ENCODE data around the gene GMDS. TPM values are rescaled to one million over a fixed set of nuclear protein-coding genes. Genes with fewer than 3 reads are reported as not detected.

GMDS gene
- total and polyA plus RNA-seq, 2 of the 4 experiments (the other 2 are of a cell fraction) = 7.3 to 21.9 TPM

- TF ChIP-seq CHD1 (IDR thresholded peaks at IDR 0.05; ENCODE audit: low read depth, low read length) (no peak), BHLHE40 (IDR thresholded peaks at IDR 0.05; ENCODE audit: low read depth, low read length) (no peak)
Observed at GRCh38 chr6:2235777-2236495, 9.5 kb downstream of the GMDS start (continued).

DNA sequence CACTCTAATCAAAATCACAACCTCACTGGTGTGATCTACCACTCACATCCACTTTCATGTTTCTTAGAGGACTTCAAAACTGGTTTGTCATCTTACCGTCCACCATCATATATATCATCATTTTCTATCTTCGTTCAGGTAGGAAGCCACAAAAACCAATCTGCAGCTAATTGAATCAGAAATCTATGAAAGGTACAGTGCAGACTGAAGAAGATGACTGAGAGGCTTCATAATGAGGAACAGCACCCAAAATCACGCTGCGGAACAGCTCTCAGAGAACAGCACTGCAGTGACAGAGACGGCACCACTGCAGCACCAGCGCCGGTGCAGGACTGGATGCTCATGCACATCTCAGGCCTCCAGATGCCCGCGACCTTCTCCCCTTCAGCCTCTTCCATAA lies 13.0 kb downstream of the GMDS start:
- peaks cover 26 to 37% of the 10 kb centered on the region in 2 experiments for H3K79me1 ChIP-seq (ENCODE audit: low read depth in 1 of 2, low read length in 2 of 2)
- H3K36me3 ChIP-seq (ENCODE audit: control insufficient read depth, insufficient read depth, low read length) = no peaks in the 10 kb centered on the region
- no peak overlapping the region for H3K14ac ChIP-seq (replicated peaks; ENCODE audit: low read depth, low read length)
- peak overlapping the region; percentile 5 for H2AK9ac ChIP-seq (replicated peaks; ENCODE audit: low read depth, low read length, poor library complexity)
- H3K27me3 ChIP-seq (ENCODE audit: control insufficient read depth, insufficient read depth, low read length) = no peaks in the 10 kb centered on the region
- ChIA-PET POLR2A (ENCODE audit: unreplicated experiment) (no interaction called here), CTCF (no interaction called here)
- peak overlapping the region; percentile 63; the same call in 1 of the 2 replicates for H4K5ac ChIP-seq (ENCODE audit: low read depth, low read length)
- H3K9me3 ChIP-seq (ENCODE audit: control insufficient read depth, insufficient read depth, low read length) = no peaks in the 10 kb centered on the region
- H3K27ac ChIP-seq (ENCODE audit: insufficient read depth, low read length) = 0 out of 2 replicates have a peak overlapping the region, but pooled peaks have one; percentile 16
- peak overlapping the region; percentile 21; the same call in 1 of the 2 replicates for H2AK5ac ChIP-seq (ENCODE audit: low read depth, low read length)
- H2BK120ac ChIP-seq (ENCODE audit: low read depth, low read length) = peak overlapping the region; percentile 27
- WGBS, 2 experiments (ENCODE audit: extremely low coverage in 2 of 2, insufficient read length in 1 of 2) = 93% methylated on average over 3 of the region's 9 CpGs; no CpG with 5 or more reads in 1 of the 2 experiments
- H3K4ac ChIP-seq (ENCODE audit: low read depth, low read length) = peak overlapping the region; percentile 51; the same call in 1 of the 2 replicates
- no peak overlapping the region for H2AFZ ChIP-seq (replicated peaks; ENCODE audit: low read length, poor library complexity)
- no peak overlapping the region for H4K91ac ChIP-seq (ENCODE audit: insufficient read depth, low read depth, low read length)
- intact Hi-C loops (cut with micrococcal nuclease) (loop anchor here (10.0 kb wide), 1 partner anchor 68 kb away; no protein-coding TSS in a partner anchor), in situ Hi-C loops (cut with MboI; ENCODE audit: low sequenced_read_pairs) (no loop called here), dilution Hi-C loops (cut with HindIII; ENCODE audit: low sequenced_read_pairs, unreplicated experiment) (no loop called here)
- ATAC-seq (ENCODE audit: low read depth) = no peak
- peak overlapping the region; percentile 51; the same call in 1 of the 2 replicates for H3K23ac ChIP-seq (ENCODE audit: low read depth, low read length)
- H3K4me2 ChIP-seq (ENCODE audit: low read depth, low read length) = no peak overlapping the region
- peak overlapping the region; percentile 38; the same call in 1 of the 3 replicates for H2BK15ac ChIP-seq (ENCODE audit: low read depth, low read length)
- 0 out of 4 replicates have a peak overlapping the region, but pooled peaks of 1 of the 2 experiments have one; percentile 38 for H4K8ac ChIP-seq (ENCODE audit: low read depth in 2 of 2, low read length in 2 of 2)
- H2BK5ac ChIP-seq (ENCODE audit: low read depth, low read length, poor library complexity, severe bottlenecking) = no peak overlapping the region
- no peak overlapping the region for H3K56ac ChIP-seq (ENCODE audit: extremely low read depth, insufficient read depth, low read length)
- peaks cover 13% of the 10 kb centered on the region for H3K4me1 ChIP-seq (ENCODE audit: control insufficient read depth, insufficient read depth, low read length)
- no peak for DNase-seq
- 0 out of 2 replicates have a peak overlapping the region, but pooled peaks have one; percentile 29 for H3K18ac ChIP-seq (ENCODE audit: low read depth, low read length)
- no TSS peak for BruUV-seq (replicated peaks)
- no peaks in the 10 kb centered on the region; the same call in 1 of the 2 replicates for H4K20me1 ChIP-seq (ENCODE audit: insufficient read depth, low read length)
- H3K4me3 ChIP-seq (ENCODE audit: insufficient read depth, low read depth, low read length) = no peak overlapping the region
- H2BK20ac ChIP-seq (ENCODE audit: low read depth, low read length) = peak overlapping the region; percentile 49
- H3K9ac ChIP-seq (ENCODE audit: low read depth, low read length) = no peak overlapping the region
- peaks cover 7% of the 10 kb centered on the region for H3K9me1 ChIP-seq (ENCODE audit: insufficient read depth, low read length)
- no peak for TF ChIP-seq RAD21 (IDR thresholded peaks at IDR 0.05; ENCODE audit: low read length)
- no peak for TF ChIP-seq ELK1 (IDR thresholded peaks at IDR 0.05; ENCODE audit: borderline replicate concordance, low read depth, low read length)
- no peak for TF ChIP-seq CEBPB (IDR thresholded peaks at IDR 0.05; ENCODE audit: low read depth, low read length)
- TF ChIP-seq BHLHE40 (IDR thresholded peaks at IDR 0.05; ENCODE audit: low read depth, low read length) = no peak
- TF ChIP-seq MAFK (IDR thresholded peaks at IDR 0.05; ENCODE audit: low read depth, low read length) = no peak
- no peak for TF ChIP-seq SMC3 (IDR thresholded peaks at IDR 0.05; ENCODE audit: low read depth, low read length)
- no peak for TF ChIP-seq NFE2L2 (IDR thresholded peaks at IDR 0.05; ENCODE audit: low read depth, low read length)
- TF ChIP-seq MAZ (IDR thresholded peaks at IDR 0.05; ENCODE audit: borderline replicate concordance, low read depth, low read length) = no peak
- TF ChIP-seq CTCF (conservative IDR thresholded peaks at IDR 0.05; ENCODE audit: low read depth, low read length) = no peak
- no peak for TF ChIP-seq RFX5 (IDR thresholded peaks at IDR 0.05; ENCODE audit: low read depth, low read length)
- TF ChIP-seq CHD1 (IDR thresholded peaks at IDR 0.05; ENCODE audit: low read depth, low read length) = no peak
